IMR-90 (cell line): Measurements from ENCODE around the gene MYO9A.

Experiments
- MXI1 ChIP-seq: IDR thresholded peaks from 2 replicates; pipeline ENCODE4 v1.6.1; 2012; ENCODE audit warnings: low read depth, mild to moderate bottlenecking, low read length, moderate library complexity, borderline replicate concordance
- POLR2A ChIP-seq: IDR thresholded peaks from 2 replicates; pipeline ENCODE4 v1.6.1; 2012; ENCODE audit warnings: mild to moderate bottlenecking, low read depth, low read length
- RAD21 ChIP-seq: IDR thresholded peaks from 2 replicates; pipeline ENCODE4 v1.6.1; 2012; ENCODE audit warnings: low read length, improper control_type of control experiment
- RCOR1 ChIP-seq: IDR thresholded peaks from 2 replicates; pipeline ENCODE4 v1.6.1; 2012; ENCODE audit warnings: mild to moderate bottlenecking, low read length, improper control_type of control experiment; ENCODE audit not compliant: insufficient replicate concordance
- TF ChIP-seq, protein P1 (sequence below): conservative IDR thresholded peaks from 2 replicates; pipeline ENCODE4 v1.5.1; 2012; ENCODE audit warnings: mild to moderate bottlenecking, low read depth, low read length, improper control_type of control experiment

- TF ChIP-seq, protein P1, sequence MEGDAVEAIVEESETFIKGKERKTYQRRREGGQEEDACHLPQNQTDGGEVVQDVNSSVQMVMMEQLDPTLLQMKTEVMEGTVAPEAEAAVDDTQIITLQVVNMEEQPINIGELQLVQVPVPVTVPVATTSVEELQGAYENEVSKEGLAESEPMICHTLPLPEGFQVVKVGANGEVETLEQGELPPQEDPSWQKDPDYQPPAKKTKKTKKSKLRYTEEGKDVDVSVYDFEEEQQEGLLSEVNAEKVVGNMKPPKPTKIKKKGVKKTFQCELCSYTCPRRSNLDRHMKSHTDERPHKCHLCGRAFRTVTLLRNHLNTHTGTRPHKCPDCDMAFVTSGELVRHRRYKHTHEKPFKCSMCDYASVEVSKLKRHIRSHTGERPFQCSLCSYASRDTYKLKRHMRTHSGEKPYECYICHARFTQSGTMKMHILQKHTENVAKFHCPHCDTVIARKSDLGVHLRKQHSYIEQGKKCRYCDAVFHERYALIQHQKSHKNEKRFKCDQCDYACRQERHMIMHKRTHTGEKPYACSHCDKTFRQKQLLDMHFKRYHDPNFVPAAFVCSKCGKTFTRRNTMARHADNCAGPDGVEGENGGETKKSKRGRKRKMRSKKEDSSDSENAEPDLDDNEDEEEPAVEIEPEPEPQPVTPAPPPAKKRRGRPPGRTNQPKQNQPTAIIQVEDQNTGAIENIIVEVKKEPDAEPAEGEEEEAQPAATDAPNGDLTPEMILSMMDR: no peak
- no peak for TF ChIP-seq POLR2A
- TF ChIP-seq RAD21: no peak
- TF ChIP-seq MXI1: no peak
- TF ChIP-seq RCOR1: no peak
These were observed 67.2 kb downstream of the MYO9A start for GRCh38 chr15:72050700-72051099.
